GM12878 (cell line): ENCODE data around the gene TPK1. TPM values are rescaled to one million over a fixed set of nuclear protein-coding genes. Genes with fewer than 3 reads are reported as not detected.

Experiments used
- ATAC-seq: fragments of 200-7000 bp; cut with Tn5 transposase; 3 replicates; pipeline ENCODE4 v1.9.1; 2020; ENCODE audit warnings: mild to moderate bottlenecking, moderate library complexity
- BruUV-seq: library from RNA; stranded (reverse); fragments of 400-500 nt; replicated peaks from 2 replicates; lab custom pipeline; 2021; lab: Mats Ljungman, UMichigan
- CTCF ChIA-PET: fragments of 300-600 bp; sonication (Branson Sonifier 250); formaldehyde crosslinking; extraction: SDS; loops from one replicate; lab custom pipeline; 2021; ENCODE audit warnings: inconsistent platforms; lab: Yijun Ruan, JAX
- POLR2A ChIA-PET: fragments of 350-600 bp; formaldehyde crosslinking; extraction: SDS; loops from one replicate; lab custom pipeline; 2021; ENCODE audit warnings: inconsistent platforms; lab: Charles Lee
- RAD21 ChIA-PET: fragments of 300-600 bp; sonication (Branson Sonifier 250); formaldehyde crosslinking; loops from one replicate; lab custom pipeline; 2023; ENCODE audit warnings: antibody characterized with exemption; ENCODE audit not compliant: unreplicated experiment; lab: Charles Lee
- SMC1A ChIA-PET: fragments of 300-600 bp; sonication (Branson Sonifier 250); formaldehyde crosslinking; loops from one replicate; lab custom pipeline; 2023; ENCODE audit not compliant: unreplicated experiment, uncharacterized antibody; lab: Charles Lee
- DNase-seq: peaks from one replicate; pipeline ENCODE4 v3.0.0-alpha.2; 2011; ENCODE audit warnings: low read depth, low spot score
- FAIRE-seq: peaks from 3 replicates; lab custom pipeline; 2011; peaks lifted over from hg19 to GRCh38; lab: Jason Lieb, UNC
- H2AFZ ChIP-seq: 2 replicates; pipeline ENCODE4 v1.6.0; 2011; ENCODE audit warnings: low read depth, low read length, control low read depth; ENCODE audit not compliant: control insufficient read depth
- H3K27ac ChIP-seq: 2 replicates; pipeline ENCODE4 v1.5.1; 2011; ENCODE audit warnings: control low read depth; ENCODE audit not compliant: control insufficient read depth, insufficient read depth
- H3K27me3 ChIP-seq, 2 experiments: replicated peaks in 1 of 2; 2 replicates each; pipeline versions ENCODE4 v1.6.0 to v1.6.1; 2011; ENCODE audit warnings: low read length in 1 of 2; ENCODE audit not compliant: control insufficient read depth in 2 of 2, insufficient read depth in 2 of 2
- H3K36me3 ChIP-seq, 2 experiments: 2 replicates each; pipeline ENCODE4 v1.5.1; 2011; ENCODE audit warnings: low read length in 1 of 2; ENCODE audit not compliant: control insufficient read depth in 2 of 2, insufficient read depth in 2 of 2
- H3K4me1 ChIP-seq: 2 replicates; pipeline ENCODE4 v1.6.1; 2011; ENCODE audit warnings: mild to moderate bottlenecking, low read length, moderate library complexity, mixed read lengths; ENCODE audit not compliant: control insufficient read depth, insufficient read depth
- H3K4me2 ChIP-seq: 2 replicates; pipeline ENCODE4 v1.6.0; 2011; ENCODE audit warnings: control low read depth; ENCODE audit not compliant: control insufficient read depth, insufficient read depth
- H3K4me3 ChIP-seq: fragments of 200-600 bp; sonication (generic); 2 replicates; pipeline ENCODE4 v1.5.1; 2016
- H3K79me2 ChIP-seq: 2 replicates; pipeline ENCODE4 v1.6.0; 2011; ENCODE audit warnings: low read length; ENCODE audit not compliant: control insufficient read depth, insufficient read depth
- H3K9ac ChIP-seq: 2 replicates; pipeline ENCODE4 v1.8.0; 2011; ENCODE audit warnings: low read length, control low read depth, mixed read lengths; ENCODE audit not compliant: control insufficient read depth, insufficient read depth
- H3K9me3 ChIP-seq: replicated peaks from 3 replicates; pipeline ENCODE4 v1.5.1; 2011; ENCODE audit warnings: mild to moderate bottlenecking, low read length; ENCODE audit not compliant: control insufficient read depth, insufficient read depth
- H4K20me1 ChIP-seq: 2 replicates; pipeline ENCODE4 v1.6.0; 2011; ENCODE audit not compliant: control insufficient read depth, insufficient read depth
- HDAC2 ChIP-seq: fragments of 200-600 bp; sonication (generic); IDR thresholded peaks from 2 replicates; pipeline ENCODE4 v1.6.1; 2017
- NFXL1 ChIP-seq: fragments of 450-650 bp; IDR thresholded peaks from 2 replicates; pipeline ENCODE4 v1.6.1; 2017; ENCODE audit warnings: antibody characterized with exemption, mild to moderate bottlenecking, borderline replicate concordance
- REST ChIP-seq: IDR thresholded peaks from 2 replicates; pipeline ENCODE4 v1.6.1; 2012; ENCODE audit warnings: mild to moderate bottlenecking, low read depth, low read length
- SIN3A ChIP-seq: IDR thresholded peaks from 2 replicates; pipeline ENCODE4 v1.6.1; 2012; ENCODE audit warnings: low read depth, low read length, improper control_type of control experiment
- ZBTB11 ChIP-seq: fragments of 450-650 bp; formaldehyde crosslinking; IDR thresholded peaks from 2 replicates; pipeline ENCODE4 v1.5.0; 2022; ENCODE audit warnings: mild to moderate bottlenecking, missing genetic modification characterization
- WGBS: methylation state at CpG from one replicate; pipeline ENCODE4 v1.1.6; 2016; ENCODE audit warnings: low lambda C conversion rate; ENCODE audit not compliant: insufficient replicate concordance, insufficient coverage; ENCODE audit errors: missing lambda C conversion rate; 5-methylcytosine and 5-hydroxymethylcytosine counted together
- in situ Hi-C: fragments of 300-500 bp; cut with MboI; formaldehyde crosslinking; loops from 9 replicates; pipeline ENCODE4 v1.14.3; 2018; ENCODE audit warnings: mixed read lengths
- intact Hi-C: fragments of 100-400 bp; cut with micrococcal nuclease; formaldehyde crosslinking; loops from one replicate; pipeline ENCODE4 v1.14.2; 2022; ENCODE audit not compliant: unreplicated experiment
- polyA plus RNA-seq, 11 experiments: library from polyadenylated mRNA; depleted of rRNA in 4 of 11; unstranded in 6 of 11; stranded (reverse) in 5 of 11; fragments of >200 nt; fragmentation: Nextera tagmentation in 4 of 11; fragmentation: Illumina TruSeq in 1 of 11; extraction: Ambion mirVana in 4 of 11; extraction: Trizol in 1 of 11; gene quantifications; 1 replicate in 1 of 11; 2 replicates in 10 of 11; pipeline versions ENCODE4 v1.2.1 to v1.2.3, GENCODE V29; 2011 to 2016; ENCODE audit warnings: inconsistent platforms in 2 of 11, missing spikeins in 2 of 11, low read depth in 1 of 11
- total RNA-seq, 4 experiments: library from RNA; depleted of rRNA in 3 of 4; stranded (reverse); fragments of >200 nt in 3 of 4; fragmentation: Illumina TruSeq in 1 of 4; extraction: Trizol in 1 of 4; gene quantifications; 2 replicates each; pipeline versions ENCODE4 v1.2.1 to v1.2.3, GENCODE V29; 2013 to 2021

The TPK1 gene
- total and polyA plus RNA-seq, 10 of the 15 experiments (the other 5 are each of a cell fraction or from before 2014, with no cell fraction given), result 7.1 to 19.0 (median 9.3) TPM

- TF ChIP-seq ZBTB11, result no peak
- no peak for TF ChIP-seq SIN3A
- TF ChIP-seq NFXL1, result no peak
Observed at GRCh38 chr7:144762853-144763252, 73.0 kb downstream of the TPK1 start (continued).

- intact Hi-C loops (no loop called here), in situ Hi-C loops (no loop called here)
- Histone ChIP-seq H3K4me1 (no peaks in the 10 kb centered on the region), H3K79me2 (no peaks in the 10 kb centered on the region), H3K27ac (no peak overlapping the region), H3K27me3 (no peaks in the 10 kb centered on the region), H3K9me3 (no peaks in the 10 kb centered on the region), H2AFZ (no peak overlapping the region), H3K4me3 (no peak overlapping the region), H3K4me2 (no peak overlapping the region), H3K36me3 (no peaks in the 10 kb centered on the region), H4K20me1 (no peaks in the 10 kb centered on the region), H3K9ac (no peak overlapping the region)
- RAD21 ChIA-PET, result no interaction called here
- 80% methylated on average over 5 of the region's 5 CpGs for WGBS
- no peak for TF ChIP-seq REST
- TF ChIP-seq HDAC2, result no peak
- ATAC-seq, result no peak
- no TSS peak for BruUV-seq
- SMC1A ChIA-PET, result no interaction called here
- POLR2A ChIA-PET, result no interaction called here
- DNase-seq, result no peak
- CTCF ChIA-PET, result no interaction called here
- FAIRE-seq, result no peak
Observed at GRCh38 chr7:144761493-144761892, 74.4 kb downstream of the TPK1 start.
